Gastrocnemius medialis (tissue), 4 donors: ENCODE data around the gene SPEG.

Experiments
- CTCF ChIP-seq, 5 experiments: fragments of 450-650 bp in 3 of 5; fragments of 200-600 bp in 2 of 5; sonication (generic) in 2 of 5; IDR thresholded peaks in 4 of 5; conservative IDR thresholded peaks in 1 of 5; 1 replicate in 4 of 5; 2 replicates in 1 of 5; pipeline ENCODE4 v1.5.1; 2016 to 2019; ENCODE audit warnings: antibody characterized with exemption in 5 of 5, mild to moderate bottlenecking in 3 of 5, moderate library complexity in 3 of 5
- POLR2A ChIP-seq, 2 donors: fragments of 450-650 bp; IDR thresholded peaks; one replicate each; pipeline ENCODE4 v1.6.1; 2017; ENCODE audit warnings: antibody characterized with exemption in 2 of 2, mild to moderate bottlenecking in 2 of 2, moderate library complexity in 2 of 2

GRCh38 chr2:219448776-219449341 lies 14.2 kb downstream of the SPEG start:
- TF ChIP-seq CTCF (IDR thresholded peaks at IDR 0.05 in 4 of 5, conservative IDR thresholded peaks at IDR 0.05 in 1 of 5) = no peak
- no peak for TF ChIP-seq POLR2A (IDR thresholded peaks at IDR 0.05)
